Stimulated activated CD8-positive, alpha-beta memory T cell treated with anti-CD3 and anti-CD28 coated beads, Interleukin-2, amount 100 ng/mL, for 1 hour (primary cell): ENCODE measurements around the gene PDGFRB.
A peak's percentile ranks its signal among the peaks of the same experiment; 100 is the strongest.

Experiments
- DNase-seq, 2 donors: peaks; one replicate each; pipeline ENCODE4 v3.0.0-alpha.2; 2020; ENCODE audit warnings: low read depth in 2 of 2

PDGFRB gene

GRCh38 chr5:150130493-150130922, 25.1 kb downstream of the PDGFRB start:
- no peak for DNase-seq

GRCh38 chr5:150129813-150130492, 25.7 kb downstream of the PDGFRB start:
- peak in 1 of 2 donors; percentile 11 for DNase-seq

GRCh38 chr5:150129454-150129812, 26.2 kb downstream of the PDGFRB start:
- DNase-seq, result no peak

GRCh38 chr5:150126921-150127265, 28.8 kb downstream of the PDGFRB start:
- no peak for DNase-seq

GRCh38 chr5:150126199-150126920, 29.3 kb downstream of the PDGFRB start:
- DNase-seq, result no peak

- DNase-seq, result no peak
Observed at GRCh38 chr5:150125334-150125733, 30.3 kb downstream of the PDGFRB start.

GRCh38 chr5:150124596-150124995, 31.0 kb downstream of the PDGFRB start:
- no peak for DNase-seq

- no peak for DNase-seq
Observed at GRCh38 chr5:150124111-150124557, 31.5 kb downstream of the PDGFRB start.

- DNase-seq, result no peak
Observed at GRCh38 chr5:150123542-150123941, 32.1 kb downstream of the PDGFRB start.

- no peak for DNase-seq
Observed at GRCh38 chr5:150122536-150123481, 32.8 kb downstream of the PDGFRB start.

GRCh38 chr5:150122158-150122510, 33.5 kb downstream of the PDGFRB start:
- DNase-seq, result no peak

- no peak for DNase-seq
Observed at GRCh38 chr5:150121448-150122157, 34.0 kb downstream of the PDGFRB start.

GRCh38 chr5:150120617-150121447, 34.8 kb downstream of the PDGFRB start:
- DNase-seq, result no peak

- no peak for DNase-seq
Observed at GRCh38 chr5:150120062-150120441, 35.6 kb downstream of the PDGFRB start.

GRCh38 chr5:150119421-150120061, 36.1 kb downstream of the PDGFRB start:
- DNase-seq, result no peak

- DNase-seq, result no peak
Observed at GRCh38 chr5:150118561-150119229, 37.0 kb downstream of the PDGFRB start.

- DNase-seq, result no peak
Observed at GRCh38 chr5:150117945-150118560, 37.6 kb downstream of the PDGFRB start.

- DNase-seq, result no peak
Observed at GRCh38 chr5:150116667-150117400, 38.8 kb downstream of the PDGFRB start.
